Loucy (cell line): ENCODE results near the gene TUBD1.

Experiments
- EZH2phosphoT487 ChIP-seq: fragments of 200-600 bp; IDR thresholded peaks from 2 replicates; pipeline ENCODE4 v1.6.1; 2018; ENCODE audit warnings: antibody characterized with exemption, mild to moderate bottlenecking, moderate library complexity, borderline replicate concordance
- TF ChIP-seq, protein P1 (sequence below): fragments of 200-600 bp; sonication (generic); conservative IDR thresholded peaks from 2 replicates; pipeline ENCODE4 v1.5.1; 2014; ENCODE audit warnings: mild to moderate bottlenecking, antibody characterized with exemption, low read length

DNA sequence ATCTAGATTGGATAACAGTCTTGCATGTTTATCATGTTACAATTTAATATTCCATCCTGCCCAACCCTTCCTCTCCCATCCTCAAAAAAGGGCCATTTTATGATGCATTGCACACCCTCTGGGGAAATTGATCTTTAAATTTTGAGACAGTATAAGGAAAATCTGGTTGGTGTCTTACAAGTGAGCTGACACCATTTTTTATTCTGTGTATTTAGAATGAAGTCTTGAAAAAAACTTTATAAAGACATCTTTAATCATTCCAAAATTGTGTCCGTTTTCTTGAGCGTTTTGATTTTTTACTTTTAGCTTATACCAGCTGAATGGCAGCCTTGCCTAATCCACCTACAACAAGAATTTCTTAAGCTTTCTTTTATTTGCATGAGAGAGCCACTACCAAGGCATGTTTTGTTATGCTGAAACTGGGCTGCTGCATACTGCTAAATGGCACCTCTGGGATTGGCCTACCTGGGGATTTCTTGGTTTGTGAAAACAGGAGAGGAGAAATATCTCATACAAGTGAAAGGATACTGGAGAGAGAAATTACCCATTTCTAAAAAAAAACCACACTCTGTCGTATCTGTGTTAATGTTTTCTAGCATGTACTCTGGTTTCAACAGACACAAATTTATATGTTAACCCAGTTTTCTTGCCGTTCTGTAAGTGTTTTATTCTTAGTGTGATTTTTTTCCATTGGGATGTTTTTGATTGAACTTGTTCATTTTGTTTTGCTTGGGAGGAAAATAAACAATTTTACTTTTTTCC is 52.2 kb downstream of the TUBD1 start:
- TF ChIP-seq, protein P1, sequence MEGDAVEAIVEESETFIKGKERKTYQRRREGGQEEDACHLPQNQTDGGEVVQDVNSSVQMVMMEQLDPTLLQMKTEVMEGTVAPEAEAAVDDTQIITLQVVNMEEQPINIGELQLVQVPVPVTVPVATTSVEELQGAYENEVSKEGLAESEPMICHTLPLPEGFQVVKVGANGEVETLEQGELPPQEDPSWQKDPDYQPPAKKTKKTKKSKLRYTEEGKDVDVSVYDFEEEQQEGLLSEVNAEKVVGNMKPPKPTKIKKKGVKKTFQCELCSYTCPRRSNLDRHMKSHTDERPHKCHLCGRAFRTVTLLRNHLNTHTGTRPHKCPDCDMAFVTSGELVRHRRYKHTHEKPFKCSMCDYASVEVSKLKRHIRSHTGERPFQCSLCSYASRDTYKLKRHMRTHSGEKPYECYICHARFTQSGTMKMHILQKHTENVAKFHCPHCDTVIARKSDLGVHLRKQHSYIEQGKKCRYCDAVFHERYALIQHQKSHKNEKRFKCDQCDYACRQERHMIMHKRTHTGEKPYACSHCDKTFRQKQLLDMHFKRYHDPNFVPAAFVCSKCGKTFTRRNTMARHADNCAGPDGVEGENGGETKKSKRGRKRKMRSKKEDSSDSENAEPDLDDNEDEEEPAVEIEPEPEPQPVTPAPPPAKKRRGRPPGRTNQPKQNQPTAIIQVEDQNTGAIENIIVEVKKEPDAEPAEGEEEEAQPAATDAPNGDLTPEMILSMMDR: no peak
- TF ChIP-seq EZH2phosphoT487: no peak
